Left ventricle myocardium inferior (tissue), 1 donor: ENCODE data around the gene EDEM1. TPM values are rescaled to one million over a fixed set of nuclear protein-coding genes. Genes with fewer than 3 reads are reported as not detected.

Experiments
- DNase-seq: peaks from one replicate; pipeline ENCODE4 v3.0.0-alpha.2; 2020
- H3K27ac ChIP-seq: fragments of 200-600 bp; replicated peaks from 2 replicates; pipeline ENCODE4 v1.8.0; 2021
- H3K27me3 ChIP-seq: fragments of 200-600 bp; 2 replicates; pipeline ENCODE4 v1.8.0; 2021; ENCODE audit warnings: low read depth
- H3K36me3 ChIP-seq: fragments of 200-600 bp; 2 replicates; pipeline ENCODE4 v1.8.0; 2021
- H3K4me1 ChIP-seq: fragments of 200-600 bp; 2 replicates; pipeline ENCODE4 v1.8.0; 2021
- H3K4me3 ChIP-seq: fragments of 200-600 bp; 2 replicates; pipeline ENCODE4 v1.8.0; 2021; ENCODE audit warnings: mild to moderate bottlenecking, moderate library complexity
- H3K9me3 ChIP-seq: fragments of 200-600 bp; replicated peaks from 2 replicates; pipeline ENCODE4 v1.8.0; 2021
- CTCF ChIP-seq: fragments of 200-600 bp; IDR thresholded peaks from 2 replicates; pipeline ENCODE4 v1.8.0; 2021; ENCODE audit warnings: antibody characterized with exemption, mild to moderate bottlenecking, borderline replicate concordance
- intact Hi-C: fragments of 100-400 bp; cut with micrococcal nuclease; formaldehyde crosslinking; loops from one replicate; pipeline ENCODE4 v1.11.0; 2022
- total RNA-seq: library from RNA; stranded (reverse); fragmentation: NEBNext Ultra II Directional; extraction: Animal tissue kit (Norgen Biotek cat#: 25700); gene quantifications from one replicate; pipeline ENCODE4 v1.2.1, GENCODE V29; 2021
- donor health status: DM: no; HTN: yes; CAD: no; lungs with severe emphysema.

The EDEM1 gene
- total RNA-seq, 1 donor from 2014 or later, result 7.9 TPM

DNA sequence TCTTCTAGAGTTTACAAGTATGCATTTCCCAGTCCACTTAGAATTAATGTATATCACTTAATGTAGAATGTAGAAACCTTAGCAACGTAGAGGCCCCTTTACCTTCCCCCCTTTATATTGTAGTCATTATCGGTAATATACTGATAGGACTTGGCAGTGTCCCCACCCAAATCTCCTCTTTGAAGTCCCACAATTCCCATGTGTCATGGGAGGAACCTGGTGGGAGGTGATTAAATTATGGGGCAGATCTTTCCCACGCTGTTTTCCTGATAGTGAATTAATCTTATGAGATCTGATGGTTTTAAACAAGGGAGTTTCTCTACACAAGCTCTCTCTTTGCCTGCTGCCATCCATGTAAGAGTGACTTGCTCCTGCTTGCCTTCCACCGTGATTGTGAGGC lies 34.4 kb upstream of the EDEM1 start:
- Histone ChIP-seq H3K9me3 (no peaks in the 10 kb centered on the region), H3K4me3 (no peak overlapping the region), H3K27me3 (no peaks in the 10 kb centered on the region), H3K4me1 (peaks cover 34% of the 10 kb centered on the region), H3K27ac (no peak overlapping the region), H3K36me3 (no peaks in the 10 kb centered on the region)
- DNase-seq, result no peak
- intact Hi-C loops, result no loop called here
- TF ChIP-seq CTCF, result no peak

- H3K4me3 ChIP-seq, result no peak overlapping the region
- no peak for TF ChIP-seq CTCF
- DNase-seq, result no peak
- H3K9me3 ChIP-seq, result no peaks in the 10 kb centered on the region
- H3K36me3 ChIP-seq, result no peaks in the 10 kb centered on the region
- H3K4me1 ChIP-seq, result peaks cover 34% of the 10 kb centered on the region
- H3K27ac ChIP-seq, result no peak overlapping the region
- no peaks in the 10 kb centered on the region for H3K27me3 ChIP-seq
- intact Hi-C loops, result no loop called here
These were observed 32.3 kb upstream of the EDEM1 start for GRCh38 chr3:5155241-5155640.

DNA sequence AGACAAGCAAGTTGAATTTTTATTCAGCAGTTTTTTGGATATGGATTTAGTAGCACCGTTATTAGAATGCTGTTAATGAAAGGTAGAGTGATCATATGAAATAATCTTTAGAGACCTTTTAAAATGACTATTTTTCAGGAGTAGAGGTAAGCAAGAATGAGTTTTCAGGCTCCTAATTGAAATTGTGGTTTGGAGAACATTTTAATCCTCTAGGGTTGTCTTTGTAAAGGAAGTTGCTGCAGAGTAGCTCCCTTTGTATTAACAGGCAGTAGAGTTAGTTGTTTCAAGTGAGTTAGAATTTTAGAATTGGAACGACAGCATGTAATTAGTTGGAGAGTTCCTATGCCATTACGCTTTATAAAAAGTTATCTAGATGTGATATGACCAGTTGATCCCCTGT lies 27.2 kb upstream of the EDEM1 start:
- H3K27me3 ChIP-seq, result no peaks in the 10 kb centered on the region
- H3K9me3 ChIP-seq, result no peaks in the 10 kb centered on the region
- no peak overlapping the region for H3K4me3 ChIP-seq
- DNase-seq, result no peak
- peaks cover 60% of the 10 kb centered on the region for H3K4me1 ChIP-seq
- no peaks in the 10 kb centered on the region for H3K36me3 ChIP-seq
- no peak for TF ChIP-seq CTCF
- H3K27ac ChIP-seq, result no peak overlapping the region
- intact Hi-C loops, result no loop called here

DNA sequence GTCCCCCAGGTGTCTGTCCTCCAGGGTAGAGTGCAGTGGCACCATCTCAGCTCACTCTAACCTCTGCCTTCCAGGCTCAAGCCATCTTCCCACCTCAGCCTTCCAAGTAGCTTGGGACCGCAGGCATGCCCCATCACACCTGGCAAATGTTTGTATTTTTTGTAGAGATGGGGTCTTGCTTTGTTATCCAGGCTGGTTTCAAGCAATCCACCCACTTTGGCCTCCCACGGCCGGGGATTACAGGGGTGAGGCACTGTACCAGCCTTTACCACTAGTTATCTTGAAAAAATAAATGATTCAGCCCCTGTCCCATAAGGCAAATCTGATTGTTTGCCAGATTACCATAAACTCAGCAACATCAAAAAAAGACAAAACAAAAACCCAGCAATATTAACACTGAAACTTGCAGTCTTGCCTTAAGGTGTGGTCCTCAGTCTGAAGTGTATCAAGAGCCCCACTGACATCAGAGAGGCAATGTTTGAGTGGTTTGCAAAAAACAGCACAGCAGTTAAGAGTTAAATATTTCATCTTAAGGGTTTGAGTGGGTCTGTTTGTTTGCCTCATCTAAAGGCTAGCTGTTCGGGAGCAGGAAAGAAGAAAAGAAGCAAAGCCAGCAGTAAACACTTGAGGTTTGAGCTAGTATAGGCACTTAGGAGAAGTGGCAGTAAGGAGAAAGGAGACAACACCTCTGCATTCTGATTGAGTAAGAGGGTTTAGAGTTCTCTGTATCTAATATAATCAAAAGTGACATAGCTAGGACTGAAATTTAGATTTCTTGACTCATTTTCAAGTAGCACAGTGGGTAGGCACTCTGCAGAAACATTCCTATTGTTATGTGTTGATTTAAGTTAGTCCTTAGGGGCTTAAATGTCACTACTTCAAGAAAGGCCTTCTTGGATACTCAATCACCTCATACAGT lies 26.3 kb upstream of the EDEM1 start:
- intact Hi-C loops, result no loop called here
- DNase-seq, result no peak
- no peak for TF ChIP-seq CTCF
- no peak overlapping the region for H3K4me3 ChIP-seq
- H3K9me3 ChIP-seq, result no peaks in the 10 kb centered on the region
- no peak overlapping the region for H3K27ac ChIP-seq
- no peaks in the 10 kb centered on the region for H3K36me3 ChIP-seq
- H3K4me1 ChIP-seq, result peaks cover 69% of the 10 kb centered on the region
- H3K27me3 ChIP-seq, result no peaks in the 10 kb centered on the region

GRCh38 chr3:5162102-5162501 lies 25.4 kb upstream of the EDEM1 start:
- Histone ChIP-seq H3K36me3 (no peaks in the 10 kb centered on the region), H3K27me3 (no peaks in the 10 kb centered on the region), H3K4me3 (no peak overlapping the region), H3K9me3 (no peaks in the 10 kb centered on the region), H3K4me1 (peaks cover 74% of the 10 kb centered on the region), H3K27ac (no peak overlapping the region)
- no peak for TF ChIP-seq CTCF
- no peak for DNase-seq
- intact Hi-C loops, result no loop called here
